Astrocyte (in vitro differentiated cells and primary cell): ENCODE data around the gene TRMT2A. TPM values are rescaled to one million over a fixed set of nuclear protein-coding genes. Genes with fewer than 3 reads are reported as not detected.

Experiments used
- DNase-seq: peaks from one replicate; pipeline ENCODE4 v3.0.0-alpha.2; 2010; ENCODE audit warnings: low read depth
- FAIRE-seq: peaks from 2 replicates; lab custom pipeline; 2011; peaks lifted over from hg19 to GRCh38; lab: Jason Lieb, UNC
- H2AFZ ChIP-seq: 2 replicates; pipeline ENCODE4 v1.6.0; 2012; ENCODE audit warnings: low read depth, low read length, inconsistent platforms
- H3K27ac ChIP-seq: 2 replicates; pipeline ENCODE4 v1.5.1; 2011; ENCODE audit warnings: low read depth, low read length, inconsistent platforms
- H3K27me3 ChIP-seq: 2 replicates; pipeline ENCODE4 v1.6.0; 2011; ENCODE audit warnings: low read length, inconsistent platforms; ENCODE audit not compliant: insufficient read depth
- H3K36me3 ChIP-seq: 2 replicates; pipeline ENCODE4 v1.5.1; 2011; ENCODE audit warnings: low read length, inconsistent platforms; ENCODE audit not compliant: insufficient read depth
- H3K4me1 ChIP-seq: 2 replicates; pipeline ENCODE4 v1.5.1; 2011; ENCODE audit warnings: low read length, inconsistent platforms; ENCODE audit not compliant: insufficient read depth
- H3K4me2 ChIP-seq: 2 replicates; pipeline ENCODE4 v1.6.0; 2012; ENCODE audit warnings: low read length, inconsistent platforms
- H3K4me3 ChIP-seq: 2 replicates; pipeline ENCODE4 v1.5.1; 2011; ENCODE audit warnings: low read depth, mild to moderate bottlenecking, low read length, inconsistent platforms; ENCODE audit not compliant: insufficient read depth
- H3K79me2 ChIP-seq: 2 replicates; pipeline ENCODE4 v1.6.0; 2012; ENCODE audit warnings: mild to moderate bottlenecking, low read length, inconsistent platforms; ENCODE audit not compliant: insufficient read depth
- H3K9ac ChIP-seq: 2 replicates; pipeline ENCODE4 v1.6.0; 2012; ENCODE audit warnings: mild to moderate bottlenecking, low read length, inconsistent platforms
- H3K9me3 ChIP-seq: 2 replicates; pipeline ENCODE4 v1.5.1; 2012; ENCODE audit warnings: low read depth, mild to moderate bottlenecking, low read length, inconsistent platforms; ENCODE audit not compliant: insufficient read depth
- H4K20me1 ChIP-seq: 2 replicates; pipeline ENCODE4 v1.6.0; 2012; ENCODE audit warnings: low read length, inconsistent platforms; ENCODE audit not compliant: insufficient read depth
- H3K27ac Mint-ChIP-seq: one replicate; pipeline ENCODE4 v1.8.0; 2021; ENCODE audit warnings: mild to moderate bottlenecking, mixed read lengths; ENCODE audit not compliant: unreplicated experiment
- H3K27me3 Mint-ChIP-seq: one replicate; pipeline ENCODE4 v1.8.0; 2021; ENCODE audit warnings: low read depth, mixed read lengths; ENCODE audit not compliant: unreplicated experiment
- H3K36me3 Mint-ChIP-seq: one replicate; pipeline ENCODE4 v1.8.0; 2021; ENCODE audit warnings: low read depth, mixed read lengths; ENCODE audit not compliant: unreplicated experiment
- H3K4me1 Mint-ChIP-seq: one replicate; pipeline ENCODE4 v1.8.0; 2021; ENCODE audit warnings: low read depth, mixed read lengths; ENCODE audit not compliant: unreplicated experiment
- H3K4me3 Mint-ChIP-seq: one replicate; pipeline ENCODE4 v1.8.0; 2021; ENCODE audit warnings: mild to moderate bottlenecking, moderate library complexity, mixed read lengths; ENCODE audit not compliant: unreplicated experiment
- H3K9me3 Mint-ChIP-seq: one replicate; pipeline ENCODE4 v1.8.0; 2021; ENCODE audit warnings: mild to moderate bottlenecking, mixed read lengths; ENCODE audit not compliant: unreplicated experiment
- EZH2 ChIP-seq: IDR thresholded peaks from 2 replicates; pipeline ENCODE4 v1.6.1; 2012; ENCODE audit warnings: mild to moderate bottlenecking, low read length, inconsistent platforms; ENCODE audit not compliant: insufficient read depth
- total RNA-seq: library from RNA; stranded (reverse); gene quantifications from 2 replicates; pipeline ENCODE4 v1.2.1, GENCODE V29; 2021
- TF ChIP-seq, protein P1 (sequence below): IDR thresholded peaks from 2 replicates; pipeline ENCODE4 v1.5.1; 2011; ENCODE audit warnings: low read depth, mild to moderate bottlenecking, inconsistent platforms, low read length, moderate library complexity; ENCODE audit not compliant: insufficient read depth

Gene TRMT2A
- total RNA-seq, 1 donor from 2014 or later = 32.9 TPM

- no peak for FAIRE-seq
- H3K36me3 ChIP-seq = no peaks in the 10 kb centered on the region
- TF ChIP-seq EZH2 = no peak
- TF ChIP-seq, protein P1, sequence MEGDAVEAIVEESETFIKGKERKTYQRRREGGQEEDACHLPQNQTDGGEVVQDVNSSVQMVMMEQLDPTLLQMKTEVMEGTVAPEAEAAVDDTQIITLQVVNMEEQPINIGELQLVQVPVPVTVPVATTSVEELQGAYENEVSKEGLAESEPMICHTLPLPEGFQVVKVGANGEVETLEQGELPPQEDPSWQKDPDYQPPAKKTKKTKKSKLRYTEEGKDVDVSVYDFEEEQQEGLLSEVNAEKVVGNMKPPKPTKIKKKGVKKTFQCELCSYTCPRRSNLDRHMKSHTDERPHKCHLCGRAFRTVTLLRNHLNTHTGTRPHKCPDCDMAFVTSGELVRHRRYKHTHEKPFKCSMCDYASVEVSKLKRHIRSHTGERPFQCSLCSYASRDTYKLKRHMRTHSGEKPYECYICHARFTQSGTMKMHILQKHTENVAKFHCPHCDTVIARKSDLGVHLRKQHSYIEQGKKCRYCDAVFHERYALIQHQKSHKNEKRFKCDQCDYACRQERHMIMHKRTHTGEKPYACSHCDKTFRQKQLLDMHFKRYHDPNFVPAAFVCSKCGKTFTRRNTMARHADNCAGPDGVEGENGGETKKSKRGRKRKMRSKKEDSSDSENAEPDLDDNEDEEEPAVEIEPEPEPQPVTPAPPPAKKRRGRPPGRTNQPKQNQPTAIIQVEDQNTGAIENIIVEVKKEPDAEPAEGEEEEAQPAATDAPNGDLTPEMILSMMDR = no peak
- peaks cover 2% of the 10 kb centered on the region for H3K27me3 Mint-ChIP-seq
- no peak overlapping the region for H3K4me2 ChIP-seq
- H3K27ac ChIP-seq = no peak overlapping the region
- no peaks in the 10 kb centered on the region for H3K9me3 ChIP-seq
- H4K20me1 ChIP-seq = peaks cover 3% of the 10 kb centered on the region
- H3K36me3 Mint-ChIP-seq = peaks cover 3% of the 10 kb centered on the region
- no peak overlapping the region for H3K4me3 Mint-ChIP-seq
- H3K9ac ChIP-seq = no peak overlapping the region
- no peaks in the 10 kb centered on the region for H3K79me2 ChIP-seq
- no peaks in the 10 kb centered on the region for H3K9me3 Mint-ChIP-seq
- H3K4me1 Mint-ChIP-seq = peaks cover 4% of the 10 kb centered on the region
- DNase-seq = no peak
- no peaks in the 10 kb centered on the region for H3K27me3 ChIP-seq
- no peak overlapping the region for H3K4me3 ChIP-seq
- H2AFZ ChIP-seq = no peak overlapping the region
- H3K4me1 ChIP-seq = no peaks in the 10 kb centered on the region
- no peak overlapping the region for H3K27ac Mint-ChIP-seq
Measured at GRCh38 chr22:20149257-20150250, 32.5 kb upstream of the TRMT2A start.

DNA sequence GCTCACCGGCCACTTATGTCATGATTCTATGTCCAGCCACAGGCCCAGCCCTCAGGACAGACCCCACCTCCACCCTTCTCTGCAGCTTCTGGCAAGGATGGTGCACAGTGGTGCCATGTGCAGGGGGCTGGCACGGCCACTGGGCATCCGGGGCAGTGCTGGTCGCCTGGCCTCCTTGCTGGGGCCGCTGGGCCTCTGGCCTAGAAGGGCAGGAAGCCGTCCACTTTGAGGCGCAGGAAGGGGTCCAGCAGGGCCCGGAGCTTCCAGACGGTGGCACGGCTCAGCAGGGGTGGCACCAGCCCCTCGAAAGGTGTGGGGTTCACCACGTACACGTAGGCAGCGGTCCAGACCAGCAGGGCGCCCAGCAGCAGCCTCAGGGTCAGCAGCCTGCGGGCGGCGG, 31.4 kb upstream of the TRMT2A start:
- H3K4me3 Mint-ChIP-seq = no peak overlapping the region
- Histone ChIP-seq H3K4me3 (no peak overlapping the region), H3K36me3 (no peaks in the 10 kb centered on the region), H3K27ac (no peak overlapping the region), H3K4me2 (no peak overlapping the region), H4K20me1 (peaks cover 3% of the 10 kb centered on the region), H3K27me3 (no peaks in the 10 kb centered on the region), H3K9ac (no peak overlapping the region), H3K9me3 (no peaks in the 10 kb centered on the region), H3K4me1 (no peaks in the 10 kb centered on the region), H3K79me2 (no peaks in the 10 kb centered on the region), H2AFZ (no peak overlapping the region)
- H3K36me3 Mint-ChIP-seq = peaks cover 3% of the 10 kb centered on the region
- TF ChIP-seq, protein P1 = no peak
- no peak for TF ChIP-seq EZH2
- H3K27me3 Mint-ChIP-seq = peaks cover 2% of the 10 kb centered on the region
- DNase-seq (no peak), FAIRE-seq (no peak)
- no peaks in the 10 kb centered on the region for H3K9me3 Mint-ChIP-seq
- peaks cover 4% of the 10 kb centered on the region for H3K4me1 Mint-ChIP-seq
- no peak overlapping the region for H3K27ac Mint-ChIP-seq
